Neural cell (in vitro differentiated cells): ENCODE data around the gene LCP2. TPM values are rescaled to one million over a fixed set of nuclear protein-coding genes. Genes with fewer than 3 reads are reported as not detected.

Experiments
- H2AFZ ChIP-seq: fragments of 200-600, 300-800 bp; sonication (generic), shearing (Covaris generic); 2 replicates; pipeline ENCODE4 v1.6.0; 2014; ENCODE audit warnings: low read depth, mild to moderate bottlenecking, antibody characterized with exemption, low read length, moderate library complexity
- H3F3A ChIP-seq: fragments of 200-600 bp; shearing (Covaris generic); 2 replicates; pipeline ENCODE4 v1.6.1; 2016; ENCODE audit warnings: mild to moderate bottlenecking, moderate library complexity, mixed read lengths, antibody characterized with exemption, low read length; ENCODE audit not compliant: insufficient read depth, poor library complexity, severe bottlenecking
- H3K27ac ChIP-seq: fragments of 200-600, 300-800 bp; sonication (generic), shearing (Covaris generic); 2 replicates; pipeline ENCODE4 v1.5.1; 2014; ENCODE audit warnings: mild to moderate bottlenecking, low read length, moderate library complexity
- H3K27me3 ChIP-seq: fragments of 300-800, 200-600 bp; sonication (generic), shearing (Covaris generic); 2 replicates; pipeline ENCODE4 v1.6.0; 2014; ENCODE audit warnings: mild to moderate bottlenecking, low read depth, low read length, moderate library complexity; ENCODE audit not compliant: insufficient read depth
- H3K36me3 ChIP-seq: fragments of 300-800, 200-600 bp; sonication (generic), shearing (Covaris generic); 2 replicates; pipeline ENCODE4 v1.5.1; 2014; ENCODE audit warnings: mild to moderate bottlenecking, antibody characterized with exemption, low read length, moderate library complexity; ENCODE audit not compliant: insufficient read depth
- H3K4me2 ChIP-seq: fragments of 300-800, 200-600 bp; sonication (generic), shearing (Covaris generic); 2 replicates; pipeline ENCODE4 v1.6.0; 2014; ENCODE audit warnings: mild to moderate bottlenecking, low read length
- H3K4me3 ChIP-seq: fragments of 300-800, 200-600 bp; sonication (generic), shearing (Covaris generic); 2 replicates; pipeline ENCODE4 v1.5.1; 2014; ENCODE audit warnings: mild to moderate bottlenecking, low read length, moderate library complexity
- H3K79me2 ChIP-seq: fragments of 200-600 bp; shearing (Covaris generic); replicated peaks from 2 replicates; pipeline ENCODE4 v1.6.0; 2014; ENCODE audit warnings: mild to moderate bottlenecking, low read length, moderate library complexity; ENCODE audit not compliant: insufficient read depth
- H3K9ac ChIP-seq: fragments of 300-800, 200-600 bp; sonication (generic), shearing (Covaris generic); 2 replicates; pipeline ENCODE4 v1.6.1; 2016; ENCODE audit warnings: mild to moderate bottlenecking, low read length, mixed read lengths
- H3K9me2 ChIP-seq: fragments of 200-600 bp; shearing (Covaris generic); 2 replicates; pipeline ENCODE4 v1.6.1; 2016; ENCODE audit warnings: mild to moderate bottlenecking, low read length, mixed read lengths; ENCODE audit not compliant: insufficient read depth
- H3K9me3 ChIP-seq: fragments of 200-600, 300-800 bp; sonication (generic), shearing (Covaris generic); 2 replicates; pipeline ENCODE4 v1.6.1; 2016; ENCODE audit warnings: mild to moderate bottlenecking, mixed run types, low read length, moderate library complexity, mixed read lengths
- H4K20me1 ChIP-seq: fragments of 200-600 bp; shearing (Covaris generic); 2 replicates; pipeline ENCODE4 v1.6.1; 2016; ENCODE audit warnings: mild to moderate bottlenecking, mixed run types; ENCODE audit not compliant: insufficient read depth
- EP300 ChIP-seq: fragments of 450-650 bp; conservative IDR thresholded peaks from 2 replicates; pipeline ENCODE4 v1.6.1; 2014; ENCODE audit warnings: antibody characterized with exemption, mild to moderate bottlenecking, moderate library complexity; ENCODE audit not compliant: poor library complexity, severe bottlenecking
- EZH2 ChIP-seq: fragments of 200-600, 300-800 bp; shearing (Covaris generic), sonication (generic); IDR thresholded peaks from 2 replicates; pipeline ENCODE4 v1.6.1; 2014; ENCODE audit warnings: antibody characterized with exemption, low read length, borderline replicate concordance, mild to moderate bottlenecking; ENCODE audit not compliant: insufficient read depth, poor library complexity, severe bottlenecking
- MXI1 ChIP-seq: fragments of 450-650 bp; conservative IDR thresholded peaks from 2 replicates; pipeline ENCODE4 v1.6.1; 2014; ENCODE audit warnings: antibody characterized with exemption, mild to moderate bottlenecking; ENCODE audit not compliant: poor library complexity, severe bottlenecking
- POLR2AphosphoS5 ChIP-seq: IDR thresholded peaks from 2 replicates; pipeline ENCODE4 v1.6.1; 2012
- RAD21 ChIP-seq: fragments of 450-650 bp; conservative IDR thresholded peaks from 2 replicates; pipeline ENCODE4 v1.6.1; 2014; ENCODE audit warnings: antibody characterized with exemption, mild to moderate bottlenecking, moderate library complexity
- SMC3 ChIP-seq: fragments of 450-650 bp; conservative IDR thresholded peaks from 2 replicates; pipeline ENCODE4 v1.6.1; 2014; ENCODE audit warnings: antibody characterized with exemption, mild to moderate bottlenecking, moderate library complexity; ENCODE audit not compliant: poor library complexity
- TAF1 ChIP-seq: IDR thresholded peaks from 2 replicates; pipeline ENCODE4 v1.6.1; 2012; ENCODE audit warnings: low read depth
- polyA plus RNA-seq: library from polyadenylated mRNA; depleted of rRNA; stranded (reverse); fragments of >200 nt; gene quantifications from 2 replicates; pipeline ENCODE4 v1.2.3, GENCODE V29; 2014
- TF ChIP-seq, protein P1 (sequence below): fragments of 450-650 bp; IDR thresholded peaks from 2 replicates; pipeline ENCODE4 v1.5.1; 2014; ENCODE audit warnings: antibody characterized with exemption, mild to moderate bottlenecking, moderate library complexity; ENCODE audit not compliant: poor library complexity, severe bottlenecking
- TF ChIP-seq, protein P2 (sequence below): IDR thresholded peaks from 2 replicates; pipeline ENCODE4 v1.6.1; 2012; ENCODE audit warnings: borderline replicate concordance

Gene LCP2
- polyA plus RNA-seq, 1 donor from 2014 or later = not detected

DNA sequence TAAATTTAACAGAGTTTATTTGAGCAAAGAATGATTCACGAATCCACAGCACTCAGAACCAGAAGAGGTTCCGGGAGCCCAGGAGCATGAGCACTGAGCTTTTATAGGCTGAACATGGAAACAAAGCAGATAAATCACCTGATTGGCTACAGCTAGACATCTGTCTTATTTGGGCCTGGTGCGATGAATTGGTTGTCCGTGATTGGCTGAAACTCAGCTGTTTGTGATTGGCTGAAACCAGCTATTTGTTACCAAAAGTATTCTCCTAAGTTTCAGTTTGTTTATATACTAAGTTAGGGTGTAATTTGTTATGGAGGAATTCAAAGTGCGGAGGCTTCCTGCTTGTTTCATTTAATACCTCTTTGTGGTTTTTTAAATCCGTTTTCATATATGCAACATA is 15.8 kb upstream of the LCP2 start:
- H3F3A ChIP-seq = no peaks in the 10 kb centered on the region
- no peak overlapping the region for H3K4me3 ChIP-seq
- H3K9me3 ChIP-seq = no peaks in the 10 kb centered on the region
- no peaks in the 10 kb centered on the region for H3K79me2 ChIP-seq
- H3K27me3 ChIP-seq = no peaks in the 10 kb centered on the region
- no peak overlapping the region for H2AFZ ChIP-seq
- no peaks in the 10 kb centered on the region for H4K20me1 ChIP-seq
- no peak overlapping the region for H3K4me2 ChIP-seq
- no peaks in the 10 kb centered on the region for H3K36me3 ChIP-seq
- TF ChIP-seq POLR2AphosphoS5 = no peak
- TF ChIP-seq EZH2 = no peak
- no peak for TF ChIP-seq TAF1
- TF ChIP-seq, protein P1, sequence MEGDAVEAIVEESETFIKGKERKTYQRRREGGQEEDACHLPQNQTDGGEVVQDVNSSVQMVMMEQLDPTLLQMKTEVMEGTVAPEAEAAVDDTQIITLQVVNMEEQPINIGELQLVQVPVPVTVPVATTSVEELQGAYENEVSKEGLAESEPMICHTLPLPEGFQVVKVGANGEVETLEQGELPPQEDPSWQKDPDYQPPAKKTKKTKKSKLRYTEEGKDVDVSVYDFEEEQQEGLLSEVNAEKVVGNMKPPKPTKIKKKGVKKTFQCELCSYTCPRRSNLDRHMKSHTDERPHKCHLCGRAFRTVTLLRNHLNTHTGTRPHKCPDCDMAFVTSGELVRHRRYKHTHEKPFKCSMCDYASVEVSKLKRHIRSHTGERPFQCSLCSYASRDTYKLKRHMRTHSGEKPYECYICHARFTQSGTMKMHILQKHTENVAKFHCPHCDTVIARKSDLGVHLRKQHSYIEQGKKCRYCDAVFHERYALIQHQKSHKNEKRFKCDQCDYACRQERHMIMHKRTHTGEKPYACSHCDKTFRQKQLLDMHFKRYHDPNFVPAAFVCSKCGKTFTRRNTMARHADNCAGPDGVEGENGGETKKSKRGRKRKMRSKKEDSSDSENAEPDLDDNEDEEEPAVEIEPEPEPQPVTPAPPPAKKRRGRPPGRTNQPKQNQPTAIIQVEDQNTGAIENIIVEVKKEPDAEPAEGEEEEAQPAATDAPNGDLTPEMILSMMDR = no peak
- TF ChIP-seq SMC3 = no peak
- TF ChIP-seq, protein P2, sequence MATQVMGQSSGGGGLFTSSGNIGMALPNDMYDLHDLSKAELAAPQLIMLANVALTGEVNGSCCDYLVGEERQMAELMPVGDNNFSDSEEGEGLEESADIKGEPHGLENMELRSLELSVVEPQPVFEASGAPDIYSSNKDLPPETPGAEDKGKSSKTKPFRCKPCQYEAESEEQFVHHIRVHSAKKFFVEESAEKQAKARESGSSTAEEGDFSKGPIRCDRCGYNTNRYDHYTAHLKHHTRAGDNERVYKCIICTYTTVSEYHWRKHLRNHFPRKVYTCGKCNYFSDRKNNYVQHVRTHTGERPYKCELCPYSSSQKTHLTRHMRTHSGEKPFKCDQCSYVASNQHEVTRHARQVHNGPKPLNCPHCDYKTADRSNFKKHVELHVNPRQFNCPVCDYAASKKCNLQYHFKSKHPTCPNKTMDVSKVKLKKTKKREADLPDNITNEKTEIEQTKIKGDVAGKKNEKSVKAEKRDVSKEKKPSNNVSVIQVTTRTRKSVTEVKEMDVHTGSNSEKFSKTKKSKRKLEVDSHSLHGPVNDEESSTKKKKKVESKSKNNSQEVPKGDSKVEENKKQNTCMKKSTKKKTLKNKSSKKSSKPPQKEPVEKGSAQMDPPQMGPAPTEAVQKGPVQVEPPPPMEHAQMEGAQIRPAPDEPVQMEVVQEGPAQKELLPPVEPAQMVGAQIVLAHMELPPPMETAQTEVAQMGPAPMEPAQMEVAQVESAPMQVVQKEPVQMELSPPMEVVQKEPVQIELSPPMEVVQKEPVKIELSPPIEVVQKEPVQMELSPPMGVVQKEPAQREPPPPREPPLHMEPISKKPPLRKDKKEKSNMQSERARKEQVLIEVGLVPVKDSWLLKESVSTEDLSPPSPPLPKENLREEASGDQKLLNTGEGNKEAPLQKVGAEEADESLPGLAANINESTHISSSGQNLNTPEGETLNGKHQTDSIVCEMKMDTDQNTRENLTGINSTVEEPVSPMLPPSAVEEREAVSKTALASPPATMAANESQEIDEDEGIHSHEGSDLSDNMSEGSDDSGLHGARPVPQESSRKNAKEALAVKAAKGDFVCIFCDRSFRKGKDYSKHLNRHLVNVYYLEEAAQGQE = no peak
- no peak for TF ChIP-seq MXI1
- no peak for TF ChIP-seq EP300
- no peak for TF ChIP-seq RAD21
- H3K27ac ChIP-seq = no peak overlapping the region
- no peak overlapping the region for H3K9ac ChIP-seq
- no peaks in the 10 kb centered on the region for H3K9me2 ChIP-seq

DNA sequence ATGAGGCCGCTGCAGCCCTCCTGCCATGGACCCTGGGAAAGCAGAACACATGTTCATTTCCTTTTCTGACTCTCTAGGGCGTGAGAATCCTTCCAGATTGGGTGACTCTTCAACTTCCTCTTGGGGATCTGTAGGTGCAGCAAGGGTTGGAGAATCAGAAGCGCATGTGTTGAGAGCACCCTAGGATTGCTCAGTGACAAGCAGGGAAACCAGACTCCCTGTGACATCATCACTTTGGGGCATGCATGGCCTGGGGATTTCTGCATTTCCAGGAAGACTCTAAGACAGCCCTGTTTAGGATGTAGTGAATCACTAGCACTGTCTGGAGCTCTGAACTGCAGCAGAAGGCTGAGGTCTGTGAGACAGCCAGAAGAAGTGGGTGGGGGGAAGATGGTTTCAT is 15.1 kb upstream of the LCP2 start:
- TF ChIP-seq EP300 = no peak
- TF ChIP-seq, protein P2 = no peak
- Histone ChIP-seq H3K27me3 (no peaks in the 10 kb centered on the region), H3K79me2 (no peaks in the 10 kb centered on the region), H3K4me3 (no peak overlapping the region), H3K4me2 (no peak overlapping the region), H2AFZ (no peak overlapping the region), H3K9ac (no peak overlapping the region), H3F3A (no peaks in the 10 kb centered on the region), H3K36me3 (no peaks in the 10 kb centered on the region), H3K27ac (no peak overlapping the region), H4K20me1 (no peaks in the 10 kb centered on the region), H3K9me3 (no peaks in the 10 kb centered on the region), H3K9me2 (no peaks in the 10 kb centered on the region)
